ENCODE measurements around the gene NPEPL1.

Gene NPEPL1

GRCh38 chr20:58651946-58652605, 40.5 kb upstream of the NPEPL1 start:
- H3K4me3 ChIP-seq (ENCODE audit: low read depth, low read length): peak overlapping the region; percentile 93
- DNase-seq (ENCODE audit: low read depth): no peak
- no peak for TF ChIP-seq CTCF (IDR thresholded peaks at IDR 0.05; ENCODE audit: control insufficient read depth, extremely low read depth, insufficient read depth)

- no peak for DNase-seq (ENCODE audit: low read depth)
- peak overlapping the region; percentile 93 for H3K4me3 ChIP-seq (ENCODE audit: low read depth, low read length)
- TF ChIP-seq CTCF (IDR thresholded peaks at IDR 0.05; ENCODE audit: control insufficient read depth, extremely low read depth, insufficient read depth): no peak
Observed at GRCh38 chr20:58652606-58653294, 39.9 kb upstream of the NPEPL1 start.

GRCh38 chr20:58654337-58654736, 38.3 kb upstream of the NPEPL1 start:
- no peak overlapping the region for H3K4me3 ChIP-seq (ENCODE audit: low read depth, low read length)
- no peak for DNase-seq (ENCODE audit: low read depth)
- TF ChIP-seq CTCF (IDR thresholded peaks at IDR 0.05; ENCODE audit: control insufficient read depth, extremely low read depth, insufficient read depth): no peak

GRCh38 chr20:58655328-58656107, 37.1 kb upstream of the NPEPL1 start:
- no peak for DNase-seq (ENCODE audit: low read depth)
- no peak overlapping the region for H3K4me3 ChIP-seq (ENCODE audit: low read depth, low read length)
- TF ChIP-seq CTCF (IDR thresholded peaks at IDR 0.05; ENCODE audit: control insufficient read depth, extremely low read depth, insufficient read depth): no peak

- DNase-seq (ENCODE audit: low read depth): no peak
- TF ChIP-seq CTCF (IDR thresholded peaks at IDR 0.05; ENCODE audit: control insufficient read depth, extremely low read depth, insufficient read depth): no peak
Observed at GRCh38 chr20:58656831-58657230, 35.8 kb upstream of the NPEPL1 start.

GRCh38 chr20:58657262-58657661, 35.3 kb upstream of the NPEPL1 start:
- no peak for DNase-seq (ENCODE audit: low read depth)
- TF ChIP-seq CTCF (IDR thresholded peaks at IDR 0.05; ENCODE audit: control insufficient read depth, extremely low read depth, insufficient read depth): no peak
- H3K4me3 ChIP-seq (ENCODE audit: low read depth, low read length): no peak overlapping the region

More at GRCh38 chr20:58656831-58657230, 35.8 kb upstream of the NPEPL1 start:
- no peak overlapping the region for H3K4me3 ChIP-seq (ENCODE audit: low read depth, low read length)
